HG02870 (cell line): Measurements from ENCODE around the gene HTR3E.

Experiments used
- ATAC-seq: cut with Tn5 transposase; IDR thresholded peaks from one replicate; pipeline ENCODE4 v1.9.1; 2021; ENCODE audit warnings: mild to moderate bottlenecking, moderate library complexity; ENCODE audit not compliant: unreplicated experiment

HTR3E gene

DNA sequence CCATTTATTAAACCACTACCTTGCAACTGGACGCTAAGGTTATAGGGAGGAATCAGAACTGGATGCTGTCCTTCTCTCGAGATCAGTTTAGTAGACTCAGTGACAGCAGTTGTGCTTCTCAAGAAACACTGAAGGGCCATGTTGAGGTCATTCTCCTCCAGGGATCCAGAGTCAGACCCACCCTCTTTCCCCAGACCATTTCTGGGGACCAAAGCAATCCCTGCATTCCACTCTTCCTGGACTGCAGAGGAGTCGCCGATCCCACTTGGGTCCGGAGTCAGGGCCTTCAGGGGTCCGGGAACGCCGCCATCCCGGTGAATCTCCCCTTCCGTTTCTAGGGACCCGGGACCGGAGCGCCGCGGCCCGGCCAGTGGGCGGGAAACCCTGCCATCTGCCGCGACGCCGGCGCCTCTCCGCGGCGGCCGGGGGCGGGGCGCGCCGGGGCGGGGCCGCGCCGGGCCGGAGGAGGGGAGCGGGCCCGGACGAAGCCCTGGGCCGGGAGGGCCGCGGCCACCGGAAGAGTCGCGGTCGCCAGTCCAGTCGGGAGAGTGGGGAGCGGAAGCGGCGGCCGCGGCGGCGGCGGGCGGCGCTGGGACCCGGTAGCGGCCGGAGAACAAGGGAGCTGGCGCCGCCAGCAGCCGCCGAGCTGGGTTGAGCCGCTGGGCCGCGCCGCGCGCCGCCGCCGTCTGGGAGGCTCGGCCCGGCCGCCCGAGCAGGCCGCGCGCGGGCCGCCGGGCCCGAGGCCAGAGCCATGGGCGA lies 58.2 kb downstream of the HTR3E start, which contains the start of gene DVL3:
DVL3 (plus strand) TSS at position 493 of the 759 bp plus-strand sequence; CDS start at position 752, 259 bp downstream.
- ATAC-seq, result peak; percentile 67

DNA sequence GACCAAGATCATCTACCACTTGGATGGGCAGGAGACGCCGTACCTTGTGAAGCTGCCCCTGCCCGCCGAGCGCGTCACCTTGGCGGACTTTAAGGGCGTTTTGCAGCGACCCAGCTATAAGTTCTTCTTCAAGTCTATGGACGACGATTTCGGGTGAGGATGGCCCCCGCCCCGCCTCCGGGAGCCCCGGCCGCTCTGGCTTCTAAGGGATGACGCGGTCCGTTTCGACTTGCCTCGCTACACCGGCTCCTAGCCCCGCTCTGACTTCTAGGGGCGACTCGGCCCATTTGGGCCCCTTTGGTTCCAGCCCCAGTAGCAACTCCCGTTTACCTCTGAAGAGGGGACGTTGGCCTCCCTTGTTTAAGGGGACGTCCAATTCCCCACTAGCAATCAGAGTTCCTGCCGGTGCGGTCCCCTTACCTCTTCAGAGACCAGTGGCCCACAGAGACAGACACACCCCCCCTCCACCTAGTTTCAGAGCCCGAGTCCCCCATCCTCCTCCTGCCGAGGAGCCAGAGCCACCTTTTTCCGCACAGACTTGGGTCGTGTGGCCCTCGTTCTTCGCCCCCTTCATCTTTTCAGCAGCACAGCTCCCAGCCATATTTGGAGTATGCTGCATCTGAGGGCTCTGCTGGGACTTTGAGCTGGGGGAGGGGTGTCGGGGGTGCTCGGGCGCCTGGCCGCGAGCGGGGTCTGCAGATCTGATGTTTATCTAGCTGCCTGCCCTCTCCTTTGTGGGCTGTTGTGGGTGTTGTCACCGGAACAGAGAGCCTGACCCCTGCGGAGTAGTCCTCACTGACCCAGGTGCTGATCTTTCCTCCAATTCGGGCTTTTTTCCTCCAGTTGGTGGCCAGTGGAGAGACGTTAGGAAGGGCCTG lies 59.0 kb downstream of the HTR3E start:
- ATAC-seq, result peak; percentile 24

DNA sequence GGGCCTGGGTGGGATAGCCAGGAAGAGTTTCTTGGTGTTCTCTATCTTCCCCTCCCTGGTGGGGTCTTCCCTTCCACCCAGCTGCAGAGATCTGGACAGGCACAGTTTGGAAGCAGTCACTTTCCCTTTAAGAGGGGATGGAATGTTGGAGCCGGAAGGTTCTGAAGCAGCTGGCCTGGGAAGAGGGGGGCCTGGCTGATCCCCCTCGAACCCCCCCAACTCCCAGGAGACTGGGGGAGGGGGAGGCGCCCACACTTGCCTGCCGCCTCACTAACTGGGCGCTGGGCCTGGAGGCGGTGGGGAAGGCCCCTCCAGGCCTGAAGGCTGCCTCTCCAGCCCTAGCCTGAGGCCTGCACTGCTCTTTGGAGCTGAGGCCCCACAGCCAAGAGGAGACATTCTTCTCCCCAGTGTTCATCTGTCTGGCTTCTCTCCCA lies 59.7 kb downstream of the HTR3E start:
- no peak for ATAC-seq
